ENCODE data around the gene TNMD. TPM values are rescaled to one million over a fixed set of nuclear protein-coding genes. Genes with fewer than 3 reads are reported as not detected.

The TNMD gene
- total RNA-seq, 2 donors from 2014 or later: 0.99 TPM; not detected in 1

DNA sequence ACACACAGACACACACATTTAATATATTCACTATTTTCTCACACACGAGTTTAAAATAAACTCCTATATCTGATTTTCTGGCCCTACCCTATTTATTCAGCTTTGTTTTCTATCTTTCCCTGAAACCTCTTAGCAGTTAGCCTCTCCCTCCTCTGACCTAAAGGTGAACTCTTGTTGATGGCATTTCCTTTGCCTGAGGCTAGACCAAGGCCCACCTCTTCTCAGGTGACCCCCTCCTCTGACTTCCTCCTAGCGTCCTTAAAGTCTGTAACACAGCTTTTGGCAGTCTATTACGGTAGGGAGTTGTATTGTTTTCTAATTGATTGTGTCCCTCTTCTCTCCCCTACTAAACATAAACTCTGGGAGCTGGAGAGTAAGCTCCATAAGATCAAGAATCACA, 57.6 kb downstream of the TNMD start:
- no peaks in the 10 kb centered on the region for H3K4me1 ChIP-seq
- H3K27me3 ChIP-seq: no peaks in the 10 kb centered on the region
- DNase-seq (no peak), ATAC-seq (no peak)
- no peak overlapping the region for H3K4me3 ChIP-seq
- TF ChIP-seq POLR2A (IDR thresholded peaks at IDR 0.05): no peak
- TF ChIP-seq, protein P1, sequence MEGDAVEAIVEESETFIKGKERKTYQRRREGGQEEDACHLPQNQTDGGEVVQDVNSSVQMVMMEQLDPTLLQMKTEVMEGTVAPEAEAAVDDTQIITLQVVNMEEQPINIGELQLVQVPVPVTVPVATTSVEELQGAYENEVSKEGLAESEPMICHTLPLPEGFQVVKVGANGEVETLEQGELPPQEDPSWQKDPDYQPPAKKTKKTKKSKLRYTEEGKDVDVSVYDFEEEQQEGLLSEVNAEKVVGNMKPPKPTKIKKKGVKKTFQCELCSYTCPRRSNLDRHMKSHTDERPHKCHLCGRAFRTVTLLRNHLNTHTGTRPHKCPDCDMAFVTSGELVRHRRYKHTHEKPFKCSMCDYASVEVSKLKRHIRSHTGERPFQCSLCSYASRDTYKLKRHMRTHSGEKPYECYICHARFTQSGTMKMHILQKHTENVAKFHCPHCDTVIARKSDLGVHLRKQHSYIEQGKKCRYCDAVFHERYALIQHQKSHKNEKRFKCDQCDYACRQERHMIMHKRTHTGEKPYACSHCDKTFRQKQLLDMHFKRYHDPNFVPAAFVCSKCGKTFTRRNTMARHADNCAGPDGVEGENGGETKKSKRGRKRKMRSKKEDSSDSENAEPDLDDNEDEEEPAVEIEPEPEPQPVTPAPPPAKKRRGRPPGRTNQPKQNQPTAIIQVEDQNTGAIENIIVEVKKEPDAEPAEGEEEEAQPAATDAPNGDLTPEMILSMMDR (IDR thresholded peaks at IDR 0.05): no peak
- no peaks in the 10 kb centered on the region for H3K9me3 ChIP-seq
- WGBS, 2 donors: 38 to 58% methylated on average over 3 of the region's 3 CpGs
- no peak overlapping the region for H3K27ac ChIP-seq
- no peaks in the 10 kb centered on the region for H3K36me3 ChIP-seq (replicated peaks in 1 of 2; ENCODE audit: insufficient read depth in 1 of 2, low read depth in 2 of 2)
- intact Hi-C loops (cut with DNase I): no loop called here

DNA sequence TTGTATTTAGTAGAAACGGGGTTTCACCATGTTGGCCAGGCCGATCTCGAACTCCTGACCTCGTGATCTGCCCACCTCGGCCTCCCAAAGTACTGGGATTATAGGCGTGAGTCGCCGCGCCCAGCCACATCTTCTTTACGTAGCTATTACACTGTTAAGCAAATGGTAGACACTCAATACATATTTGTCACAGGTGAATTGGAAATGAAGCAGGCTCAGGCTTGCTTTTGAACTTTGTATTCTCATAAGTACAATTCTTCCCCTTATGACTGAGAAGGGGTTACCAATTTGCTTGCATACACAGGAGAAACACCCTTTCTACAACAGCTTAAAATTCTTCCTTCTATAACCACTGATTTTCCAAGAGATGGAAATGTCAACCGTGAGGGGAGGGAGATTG, 58.5 kb downstream of the TNMD start:
- Histone ChIP-seq H3K36me3 (replicated peaks in 1 of 2; ENCODE audit: insufficient read depth in 1 of 2, low read depth in 2 of 2) (no peaks in the 10 kb centered on the region), H3K4me3 (no peak overlapping the region), H3K27me3 (no peaks in the 10 kb centered on the region), H3K4me1 (no peaks in the 10 kb centered on the region), H3K9me3 (no peaks in the 10 kb centered on the region), H3K27ac (no peak overlapping the region)
- intact Hi-C loops (cut with DNase I): no loop called here
- WGBS, 2 donors: 85% methylated on average over 5 to 10 of the region's 11 CpGs
- no peak for TF ChIP-seq POLR2A (IDR thresholded peaks at IDR 0.05)
- TF ChIP-seq, protein P1 (IDR thresholded peaks at IDR 0.05): no peak
- ATAC-seq: no peak
- no peak for DNase-seq

DNA sequence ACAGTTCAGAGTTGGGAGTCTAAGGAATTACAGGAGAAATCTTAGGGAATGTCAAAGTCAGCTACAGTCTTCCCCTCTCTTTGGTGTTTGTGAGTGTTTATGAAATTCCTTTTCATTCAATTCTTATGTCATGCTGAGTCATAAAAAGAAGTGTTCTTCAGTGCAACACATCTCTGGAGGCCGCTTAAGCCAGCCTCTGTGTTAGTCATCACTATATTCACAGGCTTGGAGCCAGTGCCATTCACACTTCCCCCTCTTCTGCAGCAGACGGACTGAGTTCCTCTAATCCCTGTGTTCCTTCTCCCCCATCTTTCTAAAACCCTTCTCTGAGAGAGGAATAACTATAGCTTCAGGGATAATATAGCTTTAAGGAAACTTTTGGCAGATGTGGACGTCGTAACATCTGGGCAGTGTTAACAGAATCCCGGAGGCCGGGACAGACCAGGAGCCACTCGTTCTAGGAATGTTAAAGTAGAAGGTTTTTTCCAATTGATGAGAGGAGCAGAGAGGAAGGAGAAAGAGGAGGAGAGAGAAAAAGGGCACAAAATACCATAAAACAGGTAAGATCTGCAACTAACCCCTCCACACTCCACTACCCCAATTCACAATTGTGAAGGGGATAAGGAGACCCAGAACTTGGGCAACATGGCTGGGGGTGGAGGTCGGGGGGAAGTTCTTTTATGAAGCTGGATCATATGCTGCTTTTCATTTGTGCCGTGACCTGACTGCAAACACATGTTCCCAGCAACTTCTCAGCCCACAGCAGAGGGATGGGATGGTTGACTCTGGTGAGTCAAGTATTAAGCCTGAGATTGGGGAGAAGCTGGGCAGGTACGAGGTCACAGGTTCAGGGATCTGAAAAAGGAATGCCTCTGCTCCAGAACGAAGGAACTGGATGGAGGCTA, 59.5 kb downstream of the TNMD start, which contains the start of gene SRPX2:
Gene SRPX2, plus strand, starts transcription at position 244 of the 905 bp plus-strand sequence. CDS start 2,124 bp downstream, outside the sequence.
- Histone ChIP-seq H3K4me1 (peaks cover 4% of the 10 kb centered on the region), H3K4me3 (no peak within 1 kb of the TSS), H3K27ac (no peak within 1 kb of the TSS), H3K36me3 (replicated peaks in 1 of 2; ENCODE audit: insufficient read depth in 1 of 2, low read depth in 2 of 2) (no peaks in the 10 kb centered on the region), H3K9me3 (no peaks in the 10 kb centered on the region), H3K27me3 (no peaks in the 10 kb centered on the region)
- 33 to 47% methylated on average over 11 of the region's 11 CpGs for WGBS, 2 donors
- DNase-seq (peak in 2 of 4 donors; percentile 17 to 34), ATAC-seq (peak; percentile 58)
- intact Hi-C loops (cut with DNase I): no loop called here
- TF ChIP-seq, protein P1 (IDR thresholded peaks at IDR 0.05): no peak
- TF ChIP-seq POLR2A (IDR thresholded peaks at IDR 0.05): peak in 2 of 3 donors; percentile 34 to 40

DNA sequence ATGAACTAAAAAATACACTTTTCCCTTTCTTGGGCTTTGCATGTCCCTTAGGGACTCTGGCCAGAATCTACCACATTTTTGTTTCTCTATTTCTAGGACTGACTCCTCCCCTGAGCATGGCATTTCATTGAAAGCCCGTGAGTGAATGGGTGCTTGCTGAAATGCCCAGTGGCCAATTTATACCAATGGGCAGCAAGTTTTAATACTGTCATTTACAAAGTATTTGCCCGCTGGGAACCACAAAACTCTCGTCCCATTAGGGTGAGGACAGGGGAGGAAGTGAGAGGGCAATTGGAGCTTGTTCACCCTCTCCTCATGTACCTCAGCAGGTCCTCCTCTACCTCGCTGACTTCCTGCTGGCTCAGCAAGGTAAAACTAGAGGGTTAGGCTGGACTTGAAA, 60.4 kb downstream of the TNMD start:
- Histone ChIP-seq H3K4me3 (no peak overlapping the region), H3K36me3 (replicated peaks in 1 of 2; ENCODE audit: insufficient read depth in 1 of 2, low read depth in 2 of 2) (no peaks in the 10 kb centered on the region), H3K27ac (no peak overlapping the region), H3K4me1 (peaks cover 4% of the 10 kb centered on the region), H3K9me3 (no peaks in the 10 kb centered on the region), H3K27me3 (no peaks in the 10 kb centered on the region)
- intact Hi-C loops (cut with DNase I): no loop called here
- TF ChIP-seq, protein P1 (IDR thresholded peaks at IDR 0.05): no peak
- no peak for ATAC-seq
- WGBS, 2 donors: 48 to 65% methylated on average over 2 to 4 of the region's 4 CpGs
- DNase-seq: no peak
